ENCODE results near the gene ZNF594.
"Not testable (repeated sequence)": the region's sequence is repeated elsewhere in the genome, so short reads cannot be mapped to it uniquely, and the experiment has no call there.

ZNF594 gene

DNA sequence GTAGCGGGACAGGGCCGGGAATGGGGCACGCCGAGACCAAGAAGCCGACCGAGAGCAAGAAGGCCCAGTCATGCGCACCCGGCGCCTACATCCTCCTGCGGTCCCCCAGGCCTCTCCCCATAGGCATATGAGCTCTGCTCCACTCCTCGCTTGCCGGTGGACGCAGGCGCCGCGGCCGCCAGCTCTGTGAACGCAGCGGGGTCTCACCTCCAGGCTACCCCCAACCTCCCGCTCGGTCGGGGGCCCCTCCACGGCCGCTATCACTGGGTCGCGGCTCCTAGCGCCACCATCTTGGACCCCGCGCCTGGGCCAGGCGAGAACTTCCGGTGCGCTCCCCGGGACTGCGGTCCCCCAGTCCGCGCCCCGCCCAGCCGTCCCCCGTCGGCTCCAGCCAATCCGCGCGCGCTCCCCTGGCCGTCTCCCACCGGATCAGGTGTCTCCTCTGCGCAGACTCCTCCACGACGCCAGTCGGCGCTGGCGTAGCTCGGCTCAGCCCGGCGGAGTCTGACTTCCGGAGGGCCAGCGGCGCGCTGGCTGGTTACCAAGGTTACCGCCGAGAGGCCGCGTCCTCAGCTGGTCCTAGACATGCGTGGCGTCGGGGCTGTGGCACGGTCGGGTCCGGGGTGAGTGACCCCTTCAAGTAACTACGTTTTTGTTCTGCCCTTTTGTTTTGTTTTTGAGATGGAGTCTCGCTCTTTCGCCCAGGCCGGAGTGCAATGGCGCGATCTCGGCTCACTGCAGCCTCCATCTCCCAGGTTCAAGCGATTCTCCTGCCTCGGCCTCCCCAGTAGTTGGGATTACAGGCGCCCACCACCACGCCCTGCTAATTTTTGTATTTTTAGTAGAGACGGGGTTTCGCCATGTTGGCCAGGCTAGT, at the start of gene ZNF594:
Gene ZNF594 (minus strand): TSS at position 328 of the 877 bp plus-strand sequence. CDS start 7,612 bp downstream, outside the sequence.
- no peak for FAIRE-seq

DNA sequence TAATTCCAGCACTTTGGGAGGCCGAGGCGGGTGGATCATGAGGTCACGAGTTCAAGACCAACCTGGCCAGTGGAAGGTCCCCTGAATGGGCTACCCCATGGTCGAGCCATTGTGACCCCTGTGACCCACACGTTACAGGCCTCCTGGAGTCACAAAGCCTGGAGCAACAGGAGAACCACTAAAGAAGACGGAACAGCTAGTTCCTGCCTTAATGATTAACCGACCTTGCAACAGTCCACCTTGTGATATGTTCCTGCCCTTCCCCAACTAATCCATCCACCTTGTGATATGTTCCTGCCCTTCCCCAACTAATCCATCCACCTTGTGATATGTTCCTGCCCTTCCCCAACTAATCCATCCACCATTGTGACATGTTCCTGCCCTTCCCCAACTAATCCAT, 48.1 kb upstream of the ZNF594 start:
- not testable (repeated sequence) for FAIRE-seq

GRCh38 chr17:5238333-5238732, 46.7 kb upstream of the ZNF594 start:
- no peak for FAIRE-seq

DNA sequence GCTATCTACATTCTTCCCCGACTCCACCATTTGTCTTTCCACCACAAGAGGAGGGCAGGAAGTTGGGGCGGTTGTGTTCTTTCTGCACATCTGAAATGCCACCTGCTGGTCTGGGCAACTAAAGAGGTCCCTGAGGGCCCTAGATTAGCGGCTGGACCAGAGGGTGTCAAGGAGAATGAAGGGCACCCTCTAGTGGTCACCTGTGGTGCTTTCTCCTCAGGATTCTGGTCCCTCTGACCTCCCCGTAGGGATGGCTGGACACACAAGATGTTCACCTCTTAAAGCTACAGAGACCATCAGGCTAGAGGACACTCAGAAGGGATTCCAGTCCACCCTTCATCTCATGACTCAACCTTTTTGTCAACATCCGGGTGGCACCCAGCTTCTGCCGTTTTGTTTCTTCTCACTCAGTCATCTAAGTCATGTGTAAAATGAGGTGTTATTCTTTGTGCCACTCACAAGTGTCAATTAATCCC, 45.9 kb upstream of the ZNF594 start:
- no peak for FAIRE-seq

- FAIRE-seq: no peak
These were observed 45.4 kb upstream of the ZNF594 start for GRCh38 chr17:5236938-5237540.

DNA sequence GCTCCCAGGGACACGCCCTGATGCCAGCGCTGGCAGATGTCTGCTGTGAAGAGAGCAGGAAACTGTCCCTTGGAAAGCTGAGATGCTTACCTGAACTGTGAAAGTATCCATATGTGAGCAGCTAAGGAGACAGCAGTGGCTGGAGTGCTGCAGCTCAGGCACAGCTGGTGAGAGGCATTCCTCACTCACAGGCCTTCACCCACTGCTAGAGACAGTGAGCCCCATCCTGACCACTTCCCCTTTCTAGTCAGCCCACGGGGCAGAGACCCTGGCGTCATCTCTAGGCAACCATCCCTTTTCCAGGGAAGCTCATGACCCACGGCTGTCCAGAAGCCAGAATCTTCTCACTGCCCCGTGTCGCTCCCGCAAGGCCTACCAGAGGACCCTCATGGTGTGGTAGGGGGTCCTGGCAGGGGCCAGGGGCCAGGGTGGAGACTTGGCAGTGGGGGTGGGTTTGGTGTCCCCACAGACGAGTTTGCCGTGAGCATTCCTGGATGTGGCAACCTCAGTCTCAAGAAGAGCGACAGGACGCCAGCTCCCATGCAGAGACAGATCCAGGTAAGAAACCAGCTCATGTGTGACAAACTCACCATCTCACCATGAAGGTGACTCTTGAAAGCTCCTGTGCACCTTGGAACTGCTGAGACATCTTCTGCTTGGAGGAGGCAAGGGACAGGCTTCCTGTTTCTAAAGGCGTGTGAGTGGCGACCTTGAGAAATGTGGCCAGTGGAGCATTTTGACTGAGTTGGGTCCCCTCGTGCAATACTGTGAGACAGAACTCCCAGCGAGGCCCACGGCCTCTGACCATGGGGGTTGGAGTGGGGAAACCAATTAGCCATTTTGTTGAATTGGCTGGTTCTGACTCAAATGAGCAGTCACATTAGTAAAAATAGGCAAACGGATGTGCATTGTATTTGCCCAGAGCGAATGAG, 43.2 kb upstream of the ZNF594 start, which contains the start of gene SCIMP:
Gene SCIMP (minus strand): TSS at position 216 of the 932 bp plus-strand sequence. CDS start 105 bp downstream, at position 111.
- FAIRE-seq: no peak

DNA sequence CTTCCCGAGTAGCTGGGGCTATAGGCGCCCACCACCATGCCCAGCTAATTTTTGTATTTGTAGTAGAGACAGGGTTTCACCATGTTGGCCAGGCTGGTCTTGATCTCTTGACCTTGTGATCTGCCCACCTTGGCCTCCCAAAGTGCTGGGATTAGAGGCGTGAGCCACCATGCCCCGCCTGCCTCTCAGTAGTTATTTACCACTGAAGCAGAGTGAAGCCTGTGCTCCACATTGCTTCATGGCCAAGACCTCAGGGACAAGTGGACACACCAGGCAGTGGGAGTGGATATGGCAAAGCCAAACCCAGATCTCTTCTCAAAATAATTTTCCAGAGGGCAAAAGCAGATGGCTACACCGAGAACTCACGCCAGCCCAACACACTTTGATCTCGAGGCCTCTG, 41.8 kb upstream of the ZNF594 start:
- not testable (repeated sequence) for FAIRE-seq

DNA sequence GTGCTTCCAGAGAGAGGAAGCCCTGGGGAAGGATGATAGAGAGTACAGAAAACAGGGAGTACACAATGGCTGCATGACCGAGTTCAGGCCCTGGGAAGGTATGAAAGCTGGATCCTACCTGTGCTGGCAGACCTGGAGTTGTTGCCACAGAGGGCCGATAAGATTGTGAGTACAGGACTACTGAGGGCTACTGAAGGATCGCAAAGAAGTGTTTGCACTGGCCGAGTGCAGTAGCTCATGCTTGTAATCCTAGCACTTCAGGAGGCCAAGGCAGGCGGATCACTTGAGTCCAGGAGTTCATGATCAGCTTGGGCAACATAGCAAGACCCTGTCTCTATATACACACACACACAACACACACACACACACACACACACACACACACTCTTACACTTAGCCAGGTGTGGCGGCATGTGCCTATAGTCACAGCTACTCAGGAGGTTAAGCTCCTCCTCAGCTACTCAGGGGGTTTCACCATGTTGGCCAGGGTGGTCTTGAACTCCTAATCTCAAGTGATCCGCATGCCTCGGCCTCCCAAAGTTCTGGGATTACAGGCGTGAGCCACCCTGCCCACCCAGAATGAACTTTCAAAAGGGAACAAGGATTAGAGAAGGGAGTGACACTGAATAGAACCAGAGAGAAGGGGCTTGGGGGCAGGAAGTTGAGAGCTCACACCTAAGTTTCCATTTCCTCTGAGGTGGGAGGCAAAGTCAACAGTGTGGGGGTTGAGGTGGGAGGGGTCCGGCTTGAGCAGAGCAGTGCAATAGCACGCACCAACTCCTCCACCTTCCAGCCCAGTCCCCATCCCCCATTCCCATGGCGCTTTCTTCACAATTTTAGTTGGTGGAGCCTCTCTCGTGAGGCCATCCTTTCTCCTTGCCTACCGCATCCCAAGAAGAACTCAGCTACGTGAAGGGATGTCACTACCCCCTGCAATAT, 35.5 kb upstream of the ZNF594 start:
- no peak for FAIRE-seq

GRCh38 chr17:5225668-5226457, 34.2 kb upstream of the ZNF594 start:
- FAIRE-seq: no peak

- not testable (repeated sequence) for FAIRE-seq
These were observed 30.2 kb upstream of the ZNF594 start for GRCh38 chr17:5221912-5222311.

- FAIRE-seq: no peak
These were observed 28.4 kb upstream of the ZNF594 start for GRCh38 chr17:5220074-5220473.

DNA sequence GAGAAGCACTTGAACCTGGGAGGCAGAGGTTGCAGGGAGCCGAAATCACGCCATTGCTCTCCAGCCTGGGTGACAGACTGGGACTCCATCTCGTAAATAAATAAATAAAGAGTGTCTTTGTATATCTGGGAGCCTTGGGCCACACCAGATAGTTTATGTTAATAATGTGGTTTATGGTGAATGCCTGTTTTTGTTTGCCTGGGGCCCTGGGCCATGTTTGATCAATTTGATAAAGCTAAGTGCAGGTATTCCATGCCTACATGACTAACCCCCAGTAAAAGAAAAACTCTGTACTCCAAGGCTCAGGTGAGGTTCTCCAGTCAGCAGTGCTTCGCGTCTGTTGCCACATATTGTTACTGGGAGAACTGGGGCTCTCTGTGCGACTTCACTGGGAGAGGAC, 27.9 kb upstream of the ZNF594 start:
- FAIRE-seq: no peak

- FAIRE-seq: not testable (repeated sequence)
These were observed 25.9 kb upstream of the ZNF594 start for GRCh38 chr17:5217562-5217961.

DNA sequence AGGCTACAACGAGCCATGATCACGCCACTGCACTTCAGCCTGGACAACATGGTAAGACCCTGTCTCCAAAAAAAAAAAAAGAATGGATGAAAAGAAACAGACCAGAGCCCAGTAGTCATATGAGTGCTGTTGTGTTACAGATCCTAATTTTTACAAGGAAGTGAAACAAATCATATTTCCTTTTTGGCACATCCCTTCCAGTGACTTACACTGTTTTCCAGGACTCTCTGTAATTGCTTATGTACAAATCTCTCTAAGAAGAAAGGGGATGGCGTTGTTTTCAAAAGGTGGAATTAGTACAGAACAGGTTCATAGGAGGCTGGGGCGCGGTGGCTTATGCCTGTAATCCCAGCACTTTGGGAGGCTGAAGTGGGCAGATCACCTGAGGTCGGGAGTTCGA, 19.8 kb upstream of the ZNF594 start:
- FAIRE-seq: no peak

DNA sequence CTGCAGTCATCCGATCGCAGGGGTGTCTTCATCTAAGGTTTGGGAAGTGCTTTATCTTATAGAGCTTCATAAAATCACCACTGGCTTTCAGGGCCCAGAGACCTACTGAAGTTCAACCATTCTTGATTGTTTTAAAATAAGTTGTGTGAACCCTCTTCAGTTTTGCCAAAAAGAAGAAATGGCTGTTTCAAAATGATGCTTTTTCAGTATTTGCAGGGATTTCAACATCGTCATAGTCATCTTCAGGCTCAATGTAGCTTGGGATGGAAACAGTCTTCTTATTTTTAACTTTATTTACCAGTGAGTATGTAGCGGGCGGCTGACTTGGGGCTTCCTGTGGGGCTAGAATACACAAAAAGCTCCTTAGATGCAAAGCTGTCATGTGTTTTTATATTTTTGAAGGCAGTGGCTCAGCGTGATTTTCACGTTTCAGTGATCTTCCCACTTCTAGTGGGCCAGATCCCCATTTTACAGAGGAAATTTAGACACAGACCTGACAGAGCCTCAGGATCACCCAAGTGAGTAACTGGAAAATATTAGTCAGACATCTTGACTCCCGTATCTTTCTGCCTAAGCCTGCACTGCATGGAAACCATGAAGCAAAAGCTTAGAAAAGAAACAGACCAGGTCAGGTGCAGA, 19.1 kb upstream of the ZNF594 start:
- no peak for FAIRE-seq

- FAIRE-seq: no peak
These were observed 18.4 kb upstream of the ZNF594 start for GRCh38 chr17:5210091-5210490.

DNA sequence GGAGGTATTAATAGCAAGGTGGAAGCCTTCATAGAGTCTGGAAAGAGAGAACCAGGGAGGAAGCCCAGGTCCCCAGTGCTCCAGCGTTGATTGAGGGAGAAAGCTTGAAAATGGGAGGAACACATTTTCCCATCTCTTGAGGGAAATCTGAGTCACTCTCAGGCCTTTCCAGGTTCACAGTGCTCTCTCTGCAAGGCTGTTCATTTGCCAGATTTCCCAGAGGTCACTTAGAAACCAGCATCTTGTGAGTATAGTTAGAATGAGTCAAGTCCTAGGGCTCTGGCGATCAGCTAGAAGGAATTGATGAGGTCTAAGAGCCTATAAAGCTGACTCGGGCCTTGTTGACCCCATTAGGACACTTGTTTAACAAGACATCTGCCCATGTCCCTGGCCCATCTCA, 17.7 kb upstream of the ZNF594 start:
- no peak for FAIRE-seq

DNA sequence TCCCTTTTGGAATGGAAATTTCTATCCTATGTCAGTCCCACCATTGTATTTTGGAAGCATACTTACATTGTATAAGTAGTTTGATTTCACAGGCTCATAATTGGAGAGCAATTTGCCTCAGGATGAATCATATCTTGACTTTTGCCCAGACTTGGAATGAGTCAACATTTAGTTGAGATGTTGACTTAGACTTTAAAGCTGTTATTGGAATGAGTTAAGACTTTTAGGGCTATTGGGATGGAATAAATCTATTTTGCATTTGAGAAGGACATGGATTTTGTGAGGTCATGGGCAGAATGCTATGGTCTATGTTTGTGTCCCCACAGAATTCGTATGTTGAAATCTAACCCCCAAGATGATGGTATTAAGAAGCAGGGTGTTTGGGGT, 12.2 kb upstream of the ZNF594 start:
- FAIRE-seq: no peak

GRCh38 chr17:5203178-5203907, 11.7 kb upstream of the ZNF594 start:
- FAIRE-seq: no peak

DNA sequence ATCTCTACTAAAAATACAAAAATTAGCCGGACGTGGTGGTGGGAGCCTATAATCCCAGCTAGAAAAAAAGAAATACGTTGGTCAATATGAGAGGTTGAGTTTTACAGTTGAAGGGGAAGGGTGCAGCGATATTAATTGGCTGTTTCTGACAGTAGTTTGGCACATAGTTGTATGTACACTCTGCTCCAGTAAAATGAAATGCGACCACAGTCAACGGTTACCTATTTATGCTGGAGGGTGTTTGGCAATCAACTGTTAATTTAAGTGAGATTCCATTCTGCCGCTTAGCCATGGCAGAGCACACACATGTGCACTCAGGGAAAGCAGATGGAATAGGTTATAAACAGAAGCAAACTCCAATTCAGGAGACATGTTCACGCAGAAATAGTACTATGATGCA, 9.3 kb upstream of the ZNF594 start:
- no peak for FAIRE-seq
